HUES48 (cell line): ENCODE measurements around the gene TRMT10B.
"Not testable (repeated sequence)": the region's sequence is repeated elsewhere in the genome, so short reads cannot be mapped to it uniquely, and the experiment has no call there.

Experiments used
- H3K27ac ChIP-seq: one replicate; pipeline ENCODE4 v1.7.0; 2013; ENCODE audit warnings: low read depth, low read length, inconsistent platforms
- H3K27me3 ChIP-seq: 2 replicates; pipeline ENCODE4 v1.6.1; 2013; ENCODE audit warnings: mild to moderate bottlenecking, low read length; ENCODE audit not compliant: control insufficient read depth, insufficient read depth
- H3K36me3 ChIP-seq: 2 replicates; pipeline ENCODE4 v1.6.1; 2013; ENCODE audit warnings: low read length; ENCODE audit not compliant: control insufficient read depth, insufficient read depth
- H3K4me1 ChIP-seq: 2 replicates; pipeline ENCODE4 v1.6.1; 2013; ENCODE audit warnings: mild to moderate bottlenecking, low read length; ENCODE audit not compliant: control insufficient read depth, insufficient read depth
- H3K4me3 ChIP-seq: 2 replicates; pipeline ENCODE4 v1.5.1; 2013; ENCODE audit warnings: mild to moderate bottlenecking, low read depth, low read length
- H3K9ac ChIP-seq: 2 replicates; pipeline ENCODE4 v1.6.1; 2013; ENCODE audit warnings: mild to moderate bottlenecking, low read depth, low read length, moderate library complexity
- H3K9me3 ChIP-seq: 2 replicates; pipeline ENCODE4 v1.6.1; 2013; ENCODE audit warnings: low read length; ENCODE audit not compliant: control insufficient read depth, insufficient read depth

Gene TRMT10B

DNA sequence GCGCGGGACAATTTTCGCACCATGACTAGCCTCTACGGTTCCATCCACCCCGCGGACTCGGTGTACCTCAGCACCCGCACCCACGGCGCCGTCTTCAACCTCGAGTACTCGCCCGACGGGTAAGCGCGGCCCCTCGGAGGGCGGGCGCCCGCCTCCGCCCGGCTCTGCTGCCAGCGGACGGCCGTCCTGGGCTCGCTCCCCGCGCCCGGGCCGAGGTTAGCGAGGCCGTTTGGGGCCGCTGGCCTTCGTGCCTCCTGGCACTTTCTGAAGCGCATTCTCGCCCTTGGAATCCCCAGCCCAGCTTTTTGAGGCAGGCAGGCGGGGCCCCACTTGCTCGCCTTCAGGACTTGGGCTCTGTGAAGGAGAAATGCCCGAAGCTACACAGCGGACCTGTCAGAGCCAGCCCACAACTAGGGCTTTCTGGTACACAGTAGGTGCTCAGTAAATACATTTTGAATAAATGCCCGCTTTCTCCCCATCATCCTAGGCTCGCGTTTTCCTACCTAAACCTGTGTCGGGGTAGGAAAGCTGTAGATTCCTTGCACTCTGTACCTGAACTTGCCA lies 47.8 kb downstream of the TRMT10B start:
- Histone ChIP-seq H3K27me3 (no peaks in the 10 kb centered on the region), H3K4me1 (peaks cover 14% of the 10 kb centered on the region), H3K9me3 (no peaks in the 10 kb centered on the region), H3K4me3 (peak overlapping the region; percentile 99), H3K9ac (peak overlapping the region; percentile 72), H3K27ac (peak overlapping the region; percentile 79), H3K36me3 (peaks cover 4% of the 10 kb centered on the region; the same call in 1 of the 2 replicates)

DNA sequence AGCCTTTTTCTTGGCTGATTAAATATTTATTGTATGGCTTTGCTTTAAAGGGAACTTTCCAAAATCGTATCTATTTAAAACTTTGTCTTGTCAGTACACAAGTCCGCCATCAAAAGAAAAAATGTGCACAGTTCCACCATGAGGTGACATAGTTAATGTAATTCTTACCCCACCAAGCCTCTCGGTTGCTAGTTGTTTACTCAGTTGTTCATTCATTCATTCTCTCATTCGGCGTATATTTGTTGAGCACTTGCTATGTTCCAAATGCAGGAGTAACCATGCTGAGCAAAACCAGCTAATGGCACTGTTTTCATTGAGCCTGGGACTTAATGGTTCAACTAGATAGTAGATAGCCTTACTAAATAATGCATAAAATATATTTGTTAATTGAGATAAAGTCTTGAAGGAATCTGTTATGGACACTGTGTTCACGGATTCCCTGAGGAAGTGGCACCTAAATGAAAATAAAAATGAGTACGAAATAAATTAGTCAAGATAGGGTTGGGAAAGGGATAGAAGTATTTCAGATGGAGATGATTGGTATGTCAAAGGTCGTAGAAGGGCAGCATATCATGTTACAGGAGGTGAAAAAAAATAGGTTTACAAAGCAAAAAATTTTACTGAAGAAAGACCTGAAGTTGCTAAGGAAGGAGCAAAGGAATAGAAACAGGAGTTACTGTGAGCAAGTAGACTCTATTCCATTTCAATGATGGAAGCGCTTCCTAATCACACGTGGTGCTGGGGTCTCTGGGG lies 48.5 kb downstream of the TRMT10B start:
- Histone ChIP-seq H3K27ac (no peak overlapping the region), H3K36me3 (peaks cover 4% of the 10 kb centered on the region; the same call in 1 of the 2 replicates), H3K9me3 (no peaks in the 10 kb centered on the region), H3K4me1 (peaks cover 14% of the 10 kb centered on the region), H3K9ac (no peak overlapping the region), H3K4me3 (peak overlapping the region; percentile 99), H3K27me3 (no peaks in the 10 kb centered on the region)

DNA sequence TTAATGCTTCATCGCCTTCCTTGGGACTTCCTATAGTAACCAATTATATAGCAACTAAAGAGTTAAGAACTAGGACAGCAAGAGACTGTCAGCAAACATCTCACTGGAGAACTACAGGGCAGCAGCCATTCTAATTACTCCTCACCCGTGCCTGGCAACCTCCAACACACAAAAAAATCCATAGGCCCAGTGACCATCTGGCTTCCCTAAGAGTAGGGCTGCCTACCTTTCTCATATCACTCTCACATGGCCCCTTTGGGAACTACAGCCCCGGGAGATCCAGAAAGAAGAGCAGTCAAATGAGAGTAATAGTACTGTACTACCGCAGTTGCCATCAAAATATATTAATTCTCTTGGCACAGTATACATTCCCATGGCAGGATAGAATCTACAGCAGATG lies 52.7 kb downstream of the TRMT10B start:
- H3K27me3 ChIP-seq = no peaks in the 10 kb centered on the region
- H3K36me3 ChIP-seq = peaks cover 4% of the 10 kb centered on the region; the same call in 1 of the 2 replicates
- no peaks in the 10 kb centered on the region for H3K9me3 ChIP-seq
- H3K27ac ChIP-seq = no peak overlapping the region
- no peak overlapping the region for H3K4me3 ChIP-seq
- peaks cover 14% of the 10 kb centered on the region for H3K4me1 ChIP-seq
- H3K9ac ChIP-seq = no peak overlapping the region

DNA sequence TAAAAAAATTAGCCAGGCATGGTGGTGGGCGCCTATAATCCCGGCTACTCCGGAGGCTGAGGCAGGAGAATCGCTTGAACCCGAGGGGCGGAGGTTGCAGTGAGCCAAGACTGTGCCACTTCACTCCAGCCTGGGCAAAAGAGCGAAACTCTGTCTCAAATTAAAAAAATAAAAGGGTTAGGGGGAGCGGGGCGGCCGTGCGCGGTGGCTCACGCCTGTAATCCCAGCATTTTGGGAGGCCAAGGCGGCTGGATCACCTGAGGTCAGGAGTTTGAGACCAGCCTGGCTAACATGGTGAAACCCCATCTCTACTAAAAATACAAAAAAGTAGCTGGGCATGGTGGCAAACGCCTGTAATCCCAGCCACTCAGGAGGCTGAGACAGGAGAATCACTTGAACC lies 56.1 kb downstream of the TRMT10B start:
- not testable (repeated sequence) for H3K36me3 ChIP-seq, H3K27me3 ChIP-seq, H3K9me3 ChIP-seq, H3K4me1 ChIP-seq, H3K4me3 ChIP-seq, H3K27ac ChIP-seq, H3K9ac ChIP-seq

DNA sequence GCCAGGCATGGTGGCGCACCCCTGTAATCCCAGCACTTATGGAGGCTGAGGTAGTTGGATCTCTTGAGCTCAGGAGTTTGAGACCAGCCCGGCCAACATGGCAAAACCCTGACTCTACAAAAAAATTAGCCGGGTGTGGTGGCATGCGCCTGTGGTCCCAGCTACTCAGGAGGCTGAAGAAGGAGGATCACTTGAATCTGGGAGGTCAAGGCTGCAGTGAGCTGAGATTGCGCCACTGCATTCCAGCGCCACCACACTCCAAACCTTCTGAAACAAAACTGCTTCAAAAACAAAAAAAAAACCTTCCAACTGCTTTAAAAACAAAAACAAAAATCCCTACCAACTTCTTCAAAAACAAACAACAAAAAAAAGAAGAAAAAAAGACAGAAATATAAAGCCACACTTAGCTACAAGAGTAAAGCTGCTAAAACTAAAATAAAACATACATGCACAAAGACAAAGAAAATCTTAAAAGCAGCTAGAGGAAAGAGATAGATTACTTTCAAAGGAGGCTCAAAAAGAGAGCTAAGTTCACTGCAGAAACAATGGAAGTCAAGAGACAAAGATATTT lies 58.4 kb downstream of the TRMT10B start:
- Histone ChIP-seq H3K27ac (no peak overlapping the region), H3K4me1 (no peaks in the 10 kb centered on the region), H3K4me3 (no peak overlapping the region), H3K27me3 (no peaks in the 10 kb centered on the region), H3K9ac (no peak overlapping the region), H3K36me3 (no peaks in the 10 kb centered on the region), H3K9me3 (no peaks in the 10 kb centered on the region)

DNA sequence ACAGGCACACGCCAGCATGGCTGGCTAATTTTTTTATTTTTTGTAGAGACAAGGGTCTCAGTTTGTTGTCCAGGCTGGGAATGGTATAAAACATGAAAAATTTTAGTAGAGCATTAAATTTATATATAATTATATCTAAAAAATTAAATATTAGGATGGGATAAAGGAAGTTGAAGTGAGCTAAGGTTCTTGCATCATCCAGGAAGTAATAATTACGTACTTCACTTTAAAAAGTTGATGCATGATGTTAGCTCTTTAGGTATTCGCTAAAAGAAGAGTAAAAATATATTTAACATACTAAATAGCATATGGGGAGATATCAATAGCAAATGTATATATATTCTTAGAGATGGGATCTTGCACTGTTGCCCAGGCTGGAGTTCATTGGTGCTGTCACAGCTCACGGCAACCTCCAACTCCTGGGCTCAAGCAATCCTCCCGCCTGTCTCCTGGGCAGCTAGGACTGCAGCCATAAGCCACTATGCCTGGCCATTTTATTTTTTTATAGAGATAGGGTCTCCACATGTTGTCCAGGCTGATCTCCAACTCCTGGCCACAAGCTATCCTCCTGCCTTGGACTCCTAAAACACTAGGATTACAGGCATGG lies 59.3 kb downstream of the TRMT10B start:
- Histone ChIP-seq H3K9me3 (no peaks in the 10 kb centered on the region), H3K9ac (no peak overlapping the region), H3K4me3 (no peak overlapping the region), H3K36me3 (no peaks in the 10 kb centered on the region), H3K27me3 (no peaks in the 10 kb centered on the region), H3K4me1 (no peaks in the 10 kb centered on the region), H3K27ac (no peak overlapping the region)

DNA sequence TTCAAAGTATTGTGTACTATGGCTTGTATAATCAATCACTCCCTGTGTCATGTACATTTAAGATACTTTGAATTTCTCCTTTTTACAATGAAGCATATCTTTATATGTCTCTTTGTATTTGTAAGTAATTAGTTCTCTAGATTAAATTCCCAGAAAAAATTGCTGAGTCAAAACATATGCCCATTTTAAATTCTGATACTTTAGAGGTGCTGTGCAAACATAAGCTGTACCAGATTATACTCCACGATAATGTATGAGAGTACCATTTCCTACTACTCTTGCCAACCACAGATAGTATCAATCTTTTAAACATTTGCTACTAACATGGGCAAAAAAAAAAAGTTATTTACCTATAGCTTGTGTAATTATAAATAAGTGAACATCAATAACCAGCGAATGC lies 65.2 kb downstream of the TRMT10B start:
- H3K27me3 ChIP-seq = no peaks in the 10 kb centered on the region
- H3K9me3 ChIP-seq = no peaks in the 10 kb centered on the region
- H3K9ac ChIP-seq = no peak overlapping the region
- H3K36me3 ChIP-seq = peaks cover 13% of the 10 kb centered on the region; the same call in 1 of the 2 replicates
- H3K4me3 ChIP-seq = no peak overlapping the region
- no peak overlapping the region for H3K27ac ChIP-seq
- H3K4me1 ChIP-seq = no peaks in the 10 kb centered on the region

DNA sequence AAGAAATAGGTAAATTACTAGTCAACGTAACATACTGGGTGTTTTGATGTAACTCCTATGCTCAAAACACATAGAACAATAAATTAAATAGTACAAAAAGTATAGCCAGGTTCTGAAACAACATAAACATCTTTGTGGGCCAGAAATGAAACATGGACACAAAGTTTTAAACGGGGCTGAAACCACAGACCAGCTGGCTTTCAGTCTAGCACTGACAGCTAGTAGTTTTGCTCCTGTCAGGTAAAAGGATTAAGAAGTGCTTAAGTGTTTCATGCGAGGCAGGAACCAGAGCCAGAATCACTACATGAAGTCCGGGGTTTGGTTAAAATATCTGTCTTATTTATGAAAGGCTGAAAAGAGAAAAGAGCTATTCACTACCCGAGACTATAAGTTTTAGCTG lies 66.5 kb downstream of the TRMT10B start:
- H3K4me1 ChIP-seq = no peaks in the 10 kb centered on the region
- H3K27ac ChIP-seq = no peak overlapping the region
- no peaks in the 10 kb centered on the region for H3K9me3 ChIP-seq
- no peaks in the 10 kb centered on the region for H3K27me3 ChIP-seq
- H3K36me3 ChIP-seq = peaks cover 17% of the 10 kb centered on the region; the same call in 1 of the 2 replicates
- no peak overlapping the region for H3K9ac ChIP-seq
- no peak overlapping the region for H3K4me3 ChIP-seq

DNA sequence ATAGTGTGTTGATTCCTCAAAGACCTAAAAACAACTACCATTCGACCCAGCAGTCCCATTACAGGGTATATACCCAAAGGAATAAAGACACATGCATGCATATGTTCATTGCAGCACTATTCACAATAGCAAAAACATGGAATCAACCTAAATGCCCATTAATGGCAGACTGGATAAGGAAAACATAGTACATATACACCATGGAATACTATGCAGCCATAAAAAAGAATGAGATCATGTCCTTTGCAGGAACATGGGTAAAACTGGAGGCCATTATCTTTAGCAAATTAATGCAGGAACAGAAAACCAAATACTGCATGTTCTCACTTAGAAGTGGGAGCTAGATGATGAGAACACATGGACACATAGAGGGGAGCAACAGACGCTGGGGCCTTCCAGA lies 71.6 kb downstream of the TRMT10B start:
- H3K9ac ChIP-seq, H3K9me3 ChIP-seq, H3K4me3 ChIP-seq, H3K27ac ChIP-seq, H3K4me1 ChIP-seq, H3K27me3 ChIP-seq: not testable (repeated sequence)
- peaks cover 21% of the 10 kb centered on the region; the same call in 1 of the 2 replicates for H3K36me3 ChIP-seq

DNA sequence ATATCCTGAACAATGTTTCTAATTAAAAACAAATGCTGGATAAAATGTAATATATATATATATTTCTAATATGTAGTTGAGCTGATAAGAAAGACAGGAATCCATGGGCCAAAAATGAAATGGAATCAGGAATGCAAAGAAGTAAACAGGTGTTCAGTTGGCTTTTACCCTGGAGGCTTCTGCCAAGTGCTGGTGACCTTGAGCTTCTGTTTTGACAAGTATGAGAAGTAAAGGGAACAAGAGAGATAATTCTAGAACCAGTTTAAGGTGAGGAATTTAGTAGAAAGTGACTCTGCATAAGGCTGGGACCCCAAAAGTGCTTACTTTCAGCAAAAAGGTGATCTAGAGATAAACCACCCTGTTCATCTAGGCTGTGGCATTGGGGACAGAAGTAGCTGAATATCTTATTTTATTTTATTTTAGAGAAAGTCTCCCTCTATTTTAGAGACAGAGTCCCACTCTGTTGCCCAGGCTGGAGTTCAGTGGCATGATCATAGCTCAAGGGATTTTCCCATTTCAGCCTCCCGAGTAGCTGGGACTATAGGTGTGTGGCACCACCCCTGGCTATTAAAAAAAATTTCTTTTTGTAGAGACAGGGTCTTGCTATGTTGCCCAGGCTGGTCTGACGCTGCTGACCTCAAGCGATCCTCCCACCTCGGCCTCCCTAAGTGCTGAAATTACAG lies 74.0 kb downstream of the TRMT10B start:
- no peaks in the 10 kb centered on the region for H3K4me1 ChIP-seq
- H3K27ac ChIP-seq = no peak overlapping the region
- no peak overlapping the region for H3K4me3 ChIP-seq
- no peaks in the 10 kb centered on the region for H3K9me3 ChIP-seq
- H3K36me3 ChIP-seq = peaks cover 10% of the 10 kb centered on the region; the same call in 1 of the 2 replicates
- H3K9ac ChIP-seq = no peak overlapping the region
- no peaks in the 10 kb centered on the region for H3K27me3 ChIP-seq
